ENCODE data around the gene HEATR1. TPM values are rescaled to one million over a fixed set of nuclear protein-coding genes. Genes with fewer than 3 reads are reported as not detected.
"Not testable (repeated sequence)": the region's sequence is repeated elsewhere in the genome, so short reads cannot be mapped to it uniquely, and the experiment has no call there.

The HEATR1 gene
- total RNA-seq, 1 experiment from 2014 or later: 102 TPM

DNA sequence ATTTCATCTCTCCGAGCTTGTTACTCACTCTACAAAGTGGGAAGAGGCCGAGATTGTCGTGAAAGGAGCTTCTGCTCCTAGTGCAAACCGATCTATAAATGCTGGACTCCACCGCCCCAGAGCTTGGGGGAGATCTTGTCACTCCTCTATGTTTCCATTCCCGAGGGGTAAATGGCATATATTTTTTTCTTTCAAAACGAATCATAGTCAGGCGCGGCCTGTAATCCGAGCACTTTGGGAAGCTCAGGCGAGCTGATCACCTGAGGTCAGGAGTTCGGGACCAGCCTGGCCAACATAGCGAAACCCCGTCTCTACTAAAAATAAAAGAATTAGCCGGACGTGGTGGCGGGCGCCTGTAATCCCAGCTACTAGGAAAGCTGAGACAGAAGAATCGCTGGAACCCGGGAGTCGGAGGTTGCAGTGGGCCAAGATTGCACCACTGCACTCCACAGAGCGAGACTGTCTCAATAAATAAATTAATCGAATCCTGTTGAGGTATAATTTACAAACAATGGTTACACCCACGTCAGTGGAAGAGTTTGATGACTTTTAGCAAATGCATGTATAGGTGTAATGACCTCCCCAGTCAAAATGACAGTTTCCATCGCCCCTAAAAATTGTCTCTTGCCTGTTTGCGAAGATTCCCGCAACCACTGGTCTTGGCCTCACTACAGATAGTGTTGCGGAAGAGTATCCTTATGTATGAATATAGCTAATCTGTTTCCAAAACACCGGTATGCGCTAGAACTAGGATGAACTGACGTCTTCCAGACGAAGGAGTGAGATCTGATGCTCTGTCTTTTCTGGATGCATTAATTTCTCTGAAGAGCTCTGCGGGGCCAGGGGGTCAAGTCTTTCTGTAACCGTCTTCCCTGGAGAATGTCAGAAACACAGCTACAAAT is 840 bp upstream of the HEATR1 start:
- DNase-seq (ENCODE audit: extremely low read depth, low read depth): no peak

DNA sequence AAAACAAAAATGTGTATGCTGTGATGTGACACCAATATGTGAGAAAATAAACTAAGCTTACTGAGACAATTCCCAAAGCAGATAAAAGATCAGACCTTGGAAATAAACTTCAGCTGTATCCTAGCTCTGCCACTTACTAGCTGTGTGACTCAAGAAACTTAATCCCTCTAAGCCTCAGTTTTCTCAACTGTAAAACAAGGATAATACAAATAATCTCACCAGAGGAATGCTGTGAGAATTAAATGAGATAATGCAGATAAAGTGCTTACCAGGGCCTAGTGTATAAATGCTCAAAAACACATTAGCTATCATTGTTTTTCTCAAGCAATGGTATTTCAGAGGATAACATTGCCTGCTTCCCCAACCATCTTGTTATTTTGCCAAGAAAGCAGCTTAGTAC is 2.1 kb downstream of the HEATR1 start:
- DNase-seq (ENCODE audit: extremely low read depth, low read depth): no peak

DNA sequence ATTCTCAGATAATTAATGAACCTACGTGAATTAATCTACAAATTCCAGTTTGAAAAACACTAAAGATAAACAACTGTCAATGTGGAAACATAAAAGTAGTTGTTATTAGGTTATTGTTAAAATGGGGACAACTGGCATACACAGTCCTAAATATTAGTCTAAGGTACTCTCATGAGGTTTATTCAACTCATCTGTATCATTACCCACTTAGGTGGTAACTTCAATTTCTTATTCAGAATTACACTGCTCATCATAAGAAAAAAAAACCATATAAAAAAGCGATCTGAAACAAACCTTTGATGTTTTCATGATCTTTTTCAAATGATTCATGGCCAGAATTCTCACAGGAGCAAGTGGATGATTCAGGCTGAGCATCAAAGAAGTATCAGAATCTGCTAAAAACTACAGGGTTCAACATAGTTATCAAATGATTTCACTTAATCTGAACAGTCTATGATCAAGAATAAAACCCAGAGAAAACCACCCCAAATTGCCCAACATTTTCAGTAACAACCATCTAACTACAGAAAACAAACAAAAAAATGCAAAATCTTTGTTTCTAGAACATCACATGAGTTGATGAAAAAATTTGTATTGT is 13.7 kb downstream of the HEATR1 start:
- DNase-seq (ENCODE audit: extremely low read depth, low read depth): no peak

DNA sequence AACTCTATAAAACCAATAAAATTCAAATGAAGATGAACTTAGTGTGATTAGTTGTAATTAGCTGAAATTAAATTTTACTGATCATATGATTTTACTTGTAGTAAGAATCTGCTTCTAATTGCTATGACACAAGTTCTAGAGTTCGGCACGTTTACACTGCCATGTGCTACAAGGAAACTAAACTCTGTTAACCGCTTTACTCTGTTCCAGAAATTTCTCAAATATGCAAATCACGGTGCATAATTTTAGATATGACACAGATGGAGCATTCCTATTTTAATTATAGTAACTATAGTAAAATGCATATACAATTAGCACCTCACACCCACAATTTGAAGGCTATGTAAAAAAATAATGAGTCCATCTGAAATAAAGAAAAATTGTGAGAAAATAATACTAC is 14.8 kb downstream of the HEATR1 start:
- DNase-seq (ENCODE audit: extremely low read depth, low read depth): no peak

DNA sequence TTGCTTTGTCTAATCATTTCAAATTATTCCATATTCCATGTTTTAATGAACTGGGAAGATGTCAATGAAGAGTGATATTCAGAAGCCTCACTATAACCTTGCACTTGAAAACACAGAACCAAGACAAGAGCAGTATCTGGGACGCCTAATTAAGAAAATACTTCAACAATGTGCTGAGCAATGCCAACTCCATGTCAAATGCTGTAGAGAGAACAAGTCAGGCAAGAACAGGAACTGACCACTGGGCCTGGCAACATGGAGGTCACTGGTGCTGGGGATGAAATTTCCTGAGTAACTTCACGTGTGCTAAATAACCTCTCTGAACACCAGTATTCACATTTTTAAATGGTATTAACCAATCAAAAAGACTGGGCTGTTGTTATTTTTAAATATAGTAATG is 22.8 kb downstream of the HEATR1 start:
- no peak for DNase-seq (ENCODE audit: extremely low read depth, low read depth)

DNA sequence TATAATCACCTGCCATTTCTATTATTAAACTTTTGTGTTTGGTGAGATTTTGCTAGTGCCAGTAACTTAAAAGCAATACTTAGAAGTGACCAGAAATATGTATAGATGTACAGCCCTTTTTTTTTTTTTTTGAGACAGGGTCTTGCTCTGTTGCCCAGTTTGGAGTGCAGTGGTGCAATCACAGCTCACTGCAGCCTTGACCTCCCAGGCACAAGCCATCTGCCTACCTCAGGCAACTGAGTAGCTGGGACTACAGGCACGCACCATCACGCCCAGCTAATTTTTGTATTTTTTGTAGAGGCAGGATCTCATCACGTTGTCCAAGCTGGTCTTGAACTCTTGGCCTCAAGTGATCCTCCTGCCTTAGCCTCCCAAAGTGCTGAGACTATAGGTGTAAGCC is 23.9 kb downstream of the HEATR1 start:
- DNase-seq (ENCODE audit: extremely low read depth, low read depth): not testable (repeated sequence)

DNA sequence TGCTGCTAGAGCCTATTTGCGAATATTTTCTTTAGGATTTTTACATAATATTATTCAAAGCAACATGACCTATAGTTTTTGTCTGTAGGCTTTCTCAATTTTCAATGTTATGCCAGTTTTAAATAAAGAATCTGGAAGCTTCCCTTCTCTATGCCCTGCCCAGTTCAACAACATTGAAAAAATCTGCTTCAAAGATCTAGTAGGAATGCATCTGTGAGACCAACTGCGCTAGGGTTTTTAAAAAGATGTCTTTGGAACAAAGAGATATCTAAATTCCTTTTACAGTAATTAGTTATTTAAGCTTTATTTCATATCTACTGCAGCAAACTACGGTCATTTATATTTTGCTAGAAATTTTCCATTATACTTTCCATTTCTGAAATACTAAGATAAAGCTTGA is 25.7 kb downstream of the HEATR1 start:
- no peak for DNase-seq (ENCODE audit: extremely low read depth, low read depth)

DNA sequence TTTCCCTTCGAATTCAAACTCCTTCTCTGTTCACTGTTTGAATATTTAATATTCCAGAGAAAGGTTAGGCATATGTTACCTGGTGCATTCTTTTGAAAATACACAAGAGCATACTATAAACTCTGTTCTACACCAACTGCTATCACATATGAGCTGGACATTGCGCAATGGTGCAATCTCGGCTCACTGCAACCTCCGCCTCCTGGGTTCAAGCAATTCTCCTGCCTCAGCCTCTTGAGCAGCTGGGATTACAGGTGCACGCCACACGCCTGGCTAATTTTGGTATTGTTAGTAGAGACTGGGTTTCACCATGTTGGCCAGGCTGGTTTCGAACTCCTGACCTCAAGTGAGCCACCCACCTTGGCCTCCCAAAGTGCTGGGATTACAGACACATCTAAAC is 27.3 kb downstream of the HEATR1 start:
- DNase-seq (ENCODE audit: extremely low read depth, low read depth): not testable (repeated sequence)

DNA sequence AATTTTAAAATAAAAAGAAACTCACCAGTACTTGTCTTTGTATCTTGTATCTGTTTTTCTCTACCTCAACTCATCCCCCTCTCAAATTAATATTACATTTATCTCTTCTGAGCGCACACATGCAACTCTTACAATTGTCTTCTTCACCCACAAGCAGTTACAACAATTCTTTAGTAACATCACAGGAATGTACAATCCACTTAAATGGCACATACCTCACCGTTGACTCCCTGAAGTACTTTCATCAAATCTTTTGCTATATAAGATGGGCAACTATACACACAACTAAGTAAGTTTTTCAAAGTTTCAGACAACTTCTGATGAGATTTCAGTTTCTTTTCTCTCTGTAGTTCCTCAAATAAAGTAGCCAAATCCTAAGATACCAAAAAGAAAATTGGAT is 28.3 kb downstream of the HEATR1 start:
- no peak for DNase-seq (ENCODE audit: extremely low read depth, low read depth)

DNA sequence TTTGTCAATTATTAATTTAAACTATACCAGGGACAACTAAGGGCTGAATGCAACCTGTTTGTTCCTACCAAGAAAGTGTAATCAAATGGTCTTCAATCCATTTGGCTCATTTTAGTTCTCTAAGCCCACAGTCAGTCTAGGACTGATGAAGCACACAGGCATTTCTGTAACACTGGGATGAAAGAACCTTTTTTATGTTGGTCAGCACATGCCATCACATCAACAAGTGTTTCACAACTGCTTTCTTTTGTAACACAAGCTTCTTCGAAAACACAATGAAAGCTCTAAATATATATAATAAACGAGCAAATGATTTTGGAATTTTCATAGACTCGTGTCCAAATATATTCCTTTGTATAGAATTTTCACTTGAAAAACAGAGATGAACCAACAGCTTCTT is 28.8 kb downstream of the HEATR1 start:
- DNase-seq (ENCODE audit: extremely low read depth, low read depth): no peak

DNA sequence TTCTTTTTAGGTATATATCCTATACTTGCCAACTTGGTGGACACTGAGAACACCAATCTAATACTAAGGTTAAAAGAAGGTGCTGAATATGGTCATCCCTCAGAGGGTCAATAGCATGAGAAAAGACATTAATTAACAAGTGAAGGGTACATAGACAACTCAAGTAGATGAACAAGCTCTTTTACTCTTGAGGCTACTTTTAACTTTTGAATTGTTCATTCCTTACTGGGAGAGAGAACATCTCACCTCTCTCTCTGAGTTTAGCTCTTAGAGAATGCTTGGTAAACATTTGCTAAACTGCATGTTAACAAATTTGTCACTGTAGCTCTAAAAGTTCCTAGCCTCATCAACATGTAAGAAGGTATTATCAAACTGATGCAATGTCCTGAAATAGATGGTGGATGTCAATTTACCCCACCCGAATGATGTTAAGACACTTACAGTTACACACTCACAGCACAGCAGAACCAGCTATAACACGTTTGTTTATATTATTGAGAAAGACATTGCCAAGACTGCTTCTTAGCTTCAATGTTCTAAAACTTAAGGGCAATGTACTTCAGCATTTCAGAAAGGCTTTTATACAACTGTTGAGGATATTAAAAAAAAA is 35.9 kb downstream of the HEATR1 start:
- peak; percentile 100 for DNase-seq (ENCODE audit: extremely low read depth, low read depth)

DNA sequence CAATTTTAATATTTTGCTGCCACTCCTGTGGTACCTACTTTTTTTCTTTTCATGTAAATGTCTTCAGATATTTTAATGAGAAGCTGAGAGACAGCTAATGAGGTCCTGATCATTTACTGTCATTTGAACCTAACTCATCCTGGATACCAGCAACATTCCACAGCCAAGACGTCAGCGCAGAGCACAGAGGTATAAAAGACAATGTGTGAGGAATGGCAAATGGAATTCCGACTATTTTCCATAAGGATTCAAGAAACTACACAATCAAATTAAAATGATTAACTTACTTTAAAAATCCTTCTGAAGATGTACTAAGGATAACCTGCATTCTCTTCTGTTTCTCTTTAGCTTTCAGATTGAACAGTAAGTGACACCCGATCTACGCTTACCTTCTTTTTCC is 38.8 kb downstream of the HEATR1 start:
- DNase-seq (ENCODE audit: extremely low read depth, low read depth): no peak

DNA sequence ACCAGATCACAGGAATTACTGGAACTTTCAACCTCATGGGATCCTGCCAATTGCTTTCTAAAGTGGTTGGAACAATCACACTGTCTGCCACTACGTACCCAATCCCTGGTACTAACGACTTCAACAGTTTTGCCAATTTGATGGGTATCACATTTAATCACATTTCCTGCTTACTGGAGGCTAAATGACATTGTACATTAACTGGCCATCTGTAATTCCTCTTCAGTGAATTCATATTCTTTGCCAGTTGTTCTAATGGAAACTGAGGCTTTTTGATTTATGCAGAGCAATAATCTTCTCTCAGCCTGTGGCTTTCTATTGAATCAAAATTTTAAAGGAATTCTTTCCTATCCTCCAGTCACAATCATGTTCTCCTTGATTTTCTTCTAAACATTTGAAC is 42.3 kb downstream of the HEATR1 start:
- no peak for DNase-seq (ENCODE audit: extremely low read depth, low read depth)

DNA sequence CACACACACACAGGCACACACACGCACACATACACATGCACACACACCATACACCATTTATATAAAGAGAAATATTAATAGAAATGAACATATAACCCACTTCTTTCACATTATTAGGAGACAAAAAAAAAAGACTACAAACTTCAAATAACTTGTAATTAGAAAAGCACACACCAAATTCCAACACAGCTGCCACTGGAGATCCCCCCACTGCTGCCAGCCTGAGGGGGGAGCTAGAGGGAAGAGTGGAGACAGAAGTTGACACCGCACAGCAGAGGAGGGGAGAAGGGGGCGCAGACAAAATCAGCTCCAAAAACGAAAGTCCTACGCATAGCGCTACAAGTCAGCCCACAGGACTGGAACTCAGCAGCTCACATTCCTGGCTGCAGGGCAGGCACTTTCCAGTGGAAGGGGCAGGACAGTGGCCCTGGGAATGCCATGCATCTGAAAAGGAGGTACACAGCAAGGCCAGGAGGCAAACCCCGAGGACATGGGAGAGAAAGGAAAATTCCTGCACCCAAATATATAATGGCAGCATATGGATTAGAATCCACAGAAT is 44.0 kb downstream of the HEATR1 start:
- DNase-seq (ENCODE audit: extremely low read depth, low read depth): no peak

DNA sequence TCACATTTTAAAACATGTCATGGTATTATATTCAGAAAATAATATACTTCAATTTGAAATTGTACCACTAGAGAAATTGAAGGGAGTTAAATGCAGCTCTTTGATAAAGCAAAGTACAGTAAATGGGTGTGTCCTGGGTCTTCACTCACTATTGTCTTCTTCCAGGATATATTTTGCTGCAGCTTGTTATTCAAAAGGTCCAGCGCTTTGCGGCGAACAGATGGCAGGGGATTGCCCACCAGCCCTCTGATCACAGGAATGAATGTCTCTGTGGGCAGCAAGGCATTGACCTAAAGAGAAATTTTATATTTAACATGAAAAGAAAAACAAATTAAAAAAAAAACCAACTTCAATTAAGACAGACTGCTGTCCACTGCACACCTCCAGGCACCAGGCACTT is 45.5 kb downstream of the HEATR1 start:
- no peak for DNase-seq (ENCODE audit: extremely low read depth, low read depth)

DNA sequence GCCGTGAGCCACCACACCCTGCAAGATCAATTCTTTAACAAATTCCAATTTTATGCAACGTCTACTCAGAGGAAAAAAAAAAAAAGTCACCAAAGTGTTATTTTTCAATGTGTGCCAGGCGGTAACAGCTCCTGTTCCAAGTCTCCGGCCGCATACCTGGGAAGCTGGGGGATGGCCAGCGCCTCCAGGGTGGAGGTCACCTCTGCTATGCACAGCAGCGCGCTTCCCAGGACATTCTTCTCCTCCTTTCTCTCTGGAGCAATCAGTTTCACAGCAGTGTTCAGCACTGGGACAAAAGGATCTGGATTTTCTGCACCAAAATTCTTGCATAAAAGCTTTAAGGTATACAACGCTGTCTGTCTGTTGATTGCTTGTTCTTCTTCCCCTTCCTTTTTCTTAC is 46.2 kb downstream of the HEATR1 start:
- no peak for DNase-seq (ENCODE audit: extremely low read depth, low read depth)

DNA sequence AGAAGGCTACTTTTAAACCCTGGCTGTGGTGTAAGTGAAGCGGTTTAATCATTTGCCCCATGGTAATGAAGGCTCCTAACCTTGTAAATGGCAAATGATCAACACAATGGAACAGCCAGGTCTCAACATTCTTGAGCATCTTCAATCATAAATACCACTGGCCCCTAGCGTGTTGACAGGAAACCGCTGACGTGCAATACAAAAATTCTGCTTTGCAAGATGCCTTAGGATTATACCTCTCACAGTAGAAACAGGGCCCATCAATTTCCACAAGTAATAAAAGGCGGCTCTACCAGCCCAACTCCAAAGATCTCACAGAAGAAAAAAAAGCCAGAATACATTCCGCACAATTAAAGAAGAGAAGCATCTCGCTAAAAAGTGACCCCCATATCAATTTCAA is 47.7 kb downstream of the HEATR1 start:
- DNase-seq (ENCODE audit: extremely low read depth, low read depth): no peak

DNA sequence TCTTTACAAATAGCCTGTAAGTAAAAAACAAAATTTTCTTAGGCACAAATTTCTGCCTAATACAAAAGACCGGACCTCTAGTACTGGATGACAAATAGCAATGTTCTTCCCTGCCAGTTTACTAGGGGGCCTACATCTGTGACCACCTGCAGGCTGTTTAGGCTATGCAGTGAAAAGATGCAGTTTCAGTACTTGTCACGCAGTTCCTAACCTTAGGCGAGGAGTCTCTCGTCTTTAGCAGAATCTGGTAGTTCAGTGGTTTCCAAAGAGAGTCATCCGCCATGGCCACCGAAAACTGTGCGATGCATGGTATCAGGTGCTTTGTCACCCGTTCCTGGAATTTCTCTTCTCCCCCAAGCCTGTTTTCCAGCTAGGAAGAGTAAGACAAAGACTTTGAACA is 50.9 kb downstream of the HEATR1 start:
- DNase-seq (ENCODE audit: extremely low read depth, low read depth): no peak

DNA sequence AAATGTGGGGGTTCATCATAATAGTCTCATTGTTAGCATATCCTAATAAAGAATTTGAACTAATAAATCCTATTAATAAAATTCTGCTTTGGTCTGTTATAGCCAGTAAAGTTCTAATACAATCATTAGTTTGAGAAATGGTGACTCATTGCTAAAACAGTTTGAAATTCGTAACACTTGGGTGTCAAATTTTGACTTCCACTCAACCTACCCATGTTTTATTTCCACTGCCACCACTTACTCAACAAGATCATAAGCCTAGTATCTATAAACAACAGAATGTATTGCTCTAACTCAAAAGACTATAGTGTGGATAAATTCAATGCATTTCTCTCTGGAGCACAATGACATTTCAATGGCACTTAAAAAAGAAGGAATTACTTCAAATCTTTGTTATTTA is 51.4 kb downstream of the HEATR1 start:
- DNase-seq (ENCODE audit: extremely low read depth, low read depth): peak; percentile 75

DNA sequence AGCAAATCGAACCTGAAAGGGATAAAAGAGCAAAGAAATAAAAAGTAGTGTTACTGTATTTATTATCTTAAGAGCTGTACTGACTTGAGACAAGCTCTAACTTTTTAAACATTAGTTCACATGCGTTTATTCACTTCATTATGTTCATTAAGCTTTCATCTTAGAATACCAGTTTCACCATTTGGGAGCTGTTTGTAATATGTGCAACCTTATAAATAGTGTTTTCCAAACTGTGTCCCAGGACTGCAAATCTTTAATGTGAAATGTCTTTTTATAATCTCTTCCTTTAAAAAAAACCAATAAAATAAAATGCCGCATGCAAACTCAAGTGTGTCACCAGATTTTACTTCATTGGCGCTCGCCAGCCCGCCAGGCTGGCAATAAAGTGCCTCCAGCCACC is 52.2 kb downstream of the HEATR1 start:
- DNase-seq (ENCODE audit: extremely low read depth, low read depth): no peak

DNA sequence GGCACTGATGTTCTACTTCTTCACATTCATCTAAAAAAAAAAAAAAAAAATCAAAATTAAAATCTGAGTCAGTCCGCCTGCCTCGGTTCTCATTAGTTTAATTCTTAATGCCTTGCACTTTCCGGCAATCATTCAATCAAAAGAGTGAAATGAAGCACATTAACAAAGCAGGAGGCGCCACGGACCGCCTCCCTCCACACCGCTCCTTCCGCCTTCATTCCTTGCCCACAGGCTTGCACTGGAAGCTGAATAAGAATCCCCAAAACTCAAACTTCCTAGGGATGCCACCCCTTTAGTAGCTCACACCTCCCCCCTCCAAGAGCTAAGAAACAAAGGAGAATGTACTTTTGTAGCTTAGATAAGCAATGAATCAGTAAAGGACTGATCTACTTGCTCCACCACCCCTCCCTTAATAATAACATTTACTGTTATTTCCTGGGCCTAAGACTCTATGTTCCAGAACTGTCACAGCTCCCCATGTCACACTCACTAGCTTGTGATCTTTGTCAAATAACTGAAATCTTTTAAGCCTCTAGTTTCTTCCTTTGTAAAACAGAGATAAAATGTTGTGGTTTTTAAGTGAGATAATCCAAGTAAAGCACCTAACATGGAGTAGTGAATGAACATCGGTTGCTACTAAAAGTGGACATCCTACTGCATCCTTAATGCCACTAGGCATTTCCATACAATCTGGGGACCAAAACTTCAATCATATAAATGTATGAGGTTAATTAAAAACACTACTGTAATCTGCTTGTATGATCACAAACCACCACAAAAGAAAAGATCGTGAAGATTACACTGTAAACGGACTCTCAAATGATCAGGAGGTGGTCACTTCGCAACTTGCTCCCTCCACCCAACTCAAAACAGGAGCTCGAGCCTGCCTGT is 53.1 kb downstream of the HEATR1 start:
- DNase-seq (ENCODE audit: extremely low read depth, low read depth): peak; percentile 59

All from NCI-H460 (cell line).